ENCODE results near the gene DCTN3. TPM values are rescaled to one million over a fixed set of nuclear protein-coding genes. Genes with fewer than 3 reads are reported as not detected.

The DCTN3 gene
- total and polyA plus RNA-seq, 2 of the 4 experiments (the other 2 are of a cell fraction): 122 to 183 TPM

GRCh38 chr9:34579104-34579807 is 41.0 kb downstream of the DCTN3 start:
- no peak overlapping the region for H2AFZ ChIP-seq (replicated peaks; ENCODE audit: low read length, poor library complexity)
- H2AK9ac ChIP-seq (replicated peaks; ENCODE audit: low read depth, low read length, poor library complexity): peak overlapping the region; percentile 24
- H3K18ac ChIP-seq (ENCODE audit: low read depth, low read length): no peak overlapping the region
- dilution Hi-C loops (cut with HindIII; ENCODE audit: low sequenced_read_pairs, unreplicated experiment): no loop called here
- no peaks in the 10 kb centered on the region; the same call in 1 of the 2 replicates for H3K9me1 ChIP-seq (ENCODE audit: insufficient read depth, low read length)
- H4K20me1 ChIP-seq (ENCODE audit: insufficient read depth, low read length): no peaks in the 10 kb centered on the region
- 7% methylated on average over 2 of the region's 17 CpGs; no CpG with 5 or more reads in 1 of the 2 experiments for WGBS, 2 experiments (ENCODE audit: extremely low coverage in 2 of 2, insufficient read length in 1 of 2)
- H4K91ac ChIP-seq (ENCODE audit: insufficient read depth, low read depth, low read length): no peak overlapping the region
- H3K4ac ChIP-seq (ENCODE audit: low read depth, low read length): no peak overlapping the region
- H3K27me3 ChIP-seq (ENCODE audit: control insufficient read depth, insufficient read depth, low read length): peaks cover 91% of the 10 kb centered on the region
- H3K4me2 ChIP-seq (ENCODE audit: low read depth, low read length): no peak overlapping the region
- intact Hi-C loops (cut with micrococcal nuclease): no loop called here
- H3K27ac ChIP-seq (ENCODE audit: insufficient read depth, low read length): no peak overlapping the region
- DNase-seq (no peak), ATAC-seq (ENCODE audit: low read depth) (no peak)
- no peak overlapping the region for H3K9ac ChIP-seq (ENCODE audit: low read depth, low read length)
- H2BK120ac ChIP-seq (ENCODE audit: low read depth, low read length): no peak overlapping the region
- no peaks in the 10 kb centered on the region for H3K4me1 ChIP-seq (ENCODE audit: control insufficient read depth, insufficient read depth, low read length)
- H2BK5ac ChIP-seq (ENCODE audit: low read depth, low read length, poor library complexity, severe bottlenecking): no peak overlapping the region
- BruUV-seq (replicated peaks): no TSS peak
- H3K14ac ChIP-seq (replicated peaks; ENCODE audit: low read depth, low read length): no peak overlapping the region
- H3K79me1 ChIP-seq (ENCODE audit: low read depth in 1 of 2, low read length in 2 of 2): no peaks in the 10 kb centered on the region
- H3K56ac ChIP-seq (ENCODE audit: extremely low read depth, insufficient read depth, low read length): no peak overlapping the region
- no peak overlapping the region for H4K5ac ChIP-seq (ENCODE audit: low read depth, low read length)
- H3K23ac ChIP-seq (ENCODE audit: low read depth, low read length): no peak overlapping the region
- H3K4me3 ChIP-seq (ENCODE audit: insufficient read depth, low read depth, low read length): no peak overlapping the region
- no peak for TF ChIP-seq CTCF (conservative IDR thresholded peaks at IDR 0.05; ENCODE audit: low read depth, low read length)
- no peak for TF ChIP-seq MXI1 (IDR thresholded peaks at IDR 0.05; ENCODE audit: borderline replicate concordance, low read depth, low read length)
- TF ChIP-seq RAD21 (IDR thresholded peaks at IDR 0.05; ENCODE audit: low read length): no peak
- no peak for TF ChIP-seq USF2 (IDR thresholded peaks at IDR 0.05; ENCODE audit: low read depth, low read length)
- no peak for TF ChIP-seq RFX5 (IDR thresholded peaks at IDR 0.05; ENCODE audit: low read depth, low read length)
- no peak for TF ChIP-seq FOS (IDR thresholded peaks at IDR 0.05; ENCODE audit: low read depth, low read length)
- no peak for TF ChIP-seq CEBPB (IDR thresholded peaks at IDR 0.05; ENCODE audit: low read depth, low read length)
- no peak for TF ChIP-seq POLR2A (IDR thresholded peaks at IDR 0.05; ENCODE audit: low read depth, low read length)
- TF ChIP-seq NFE2L2 (IDR thresholded peaks at IDR 0.05; ENCODE audit: low read depth, low read length): no peak
- TF ChIP-seq BHLHE40 (IDR thresholded peaks at IDR 0.05; ENCODE audit: low read depth, low read length): no peak
- TF ChIP-seq ELK1 (IDR thresholded peaks at IDR 0.05; ENCODE audit: borderline replicate concordance, low read depth, low read length): no peak
- TF ChIP-seq SMC3 (IDR thresholded peaks at IDR 0.05; ENCODE audit: low read depth, low read length): no peak
- TF ChIP-seq RCOR1 (IDR thresholded peaks at IDR 0.05; ENCODE audit: insufficient replicate concordance, low read length): no peak
- TF ChIP-seq MAZ (IDR thresholded peaks at IDR 0.05; ENCODE audit: borderline replicate concordance, low read depth, low read length): no peak
- no peak overlapping the region for H4K8ac ChIP-seq (ENCODE audit: low read depth in 2 of 2, low read length in 2 of 2)
- no peaks in the 10 kb centered on the region for H3K36me3 ChIP-seq (ENCODE audit: control insufficient read depth, insufficient read depth, low read length)
- in situ Hi-C loops (cut with MboI; ENCODE audit: low sequenced_read_pairs): no loop called here
- ChIA-PET CTCF (interaction anchor here (1.0 to 3.0 kb wide), 2 partner anchors 13 to 33 kb away, joined by 3 to 8 read pairs; no protein-coding TSS in a partner anchor), POLR2A (ENCODE audit: unreplicated experiment) (no interaction called here)
- H2AK5ac ChIP-seq (ENCODE audit: low read depth, low read length): no peak overlapping the region
- no peak overlapping the region for H2BK15ac ChIP-seq (ENCODE audit: low read depth, low read length)
- H2BK20ac ChIP-seq (ENCODE audit: low read depth, low read length): no peak overlapping the region
- no peaks in the 10 kb centered on the region for H3K9me3 ChIP-seq (ENCODE audit: control insufficient read depth, insufficient read depth, low read length)

Measured in IMR-90 (cell line).